Cardiac muscle cell (in vitro differentiated cells and primary cell): Measurements from ENCODE around the gene AMOTL2. TPM values are rescaled to one million over a fixed set of nuclear protein-coding genes. Genes with fewer than 3 reads are reported as not detected.
A peak's percentile ranks its signal among the peaks of the same experiment; 100 is the strongest.

Experiments used
- DNase-seq, 2 donors: peaks; one replicate each; pipeline versions ENCODE4 v3.0.0 to v3.0.0-alpha.2; 2010 to 2017; ENCODE audit warnings: low read depth in 1 of 2, low spot score in 1 of 2
- H3K27ac ChIP-seq: fragments of 200-600 bp; sonication (generic); 2 replicates; pipeline ENCODE4 v1.5.1; 2016
- H3K27me3 ChIP-seq: fragments of 200-600 bp; sonication (generic); 2 replicates; pipeline ENCODE4 v1.6.0; 2016; ENCODE audit warnings: control low read depth
- H3K36me3 ChIP-seq: fragments of 200-600 bp; sonication (generic); 2 replicates; pipeline ENCODE4 v1.5.1; 2016; ENCODE audit warnings: control low read depth
- H3K4me1 ChIP-seq: fragments of 200-600 bp; sonication (generic); 2 replicates; pipeline ENCODE4 v1.8.1; 2017; ENCODE audit warnings: low read depth, mild to moderate bottlenecking, mixed run types
- H3K4me3 ChIP-seq: fragments of 200-600 bp; sonication (generic); 2 replicates; pipeline ENCODE4 v1.5.1; 2016; ENCODE audit warnings: mild to moderate bottlenecking
- H3K9me3 ChIP-seq: fragments of 200-600 bp; sonication (generic); 2 replicates; pipeline ENCODE4 v1.5.1; 2017; ENCODE audit warnings: low read depth, mild to moderate bottlenecking, control low read depth
- polyA plus RNA-seq: library from polyadenylated mRNA; unstranded; fragments of >200 nt; fragmentation: Nextera tagmentation; extraction: Ambion mirVana; gene quantifications from 2 replicates; pipeline ENCODE4 v1.2.1, GENCODE V29; 2016
- total RNA-seq: library from RNA; depleted of rRNA; stranded (reverse); fragments of >200 nt; gene quantifications from 2 replicates; pipeline ENCODE4 v1.2.3, GENCODE V29; 2016
- TF ChIP-seq, protein P1 (sequence below): IDR thresholded peaks from 2 replicates; pipeline ENCODE4 v1.5.1; 2012; ENCODE audit warnings: low read depth, mild to moderate bottlenecking, low read length

The AMOTL2 gene
- total and polyA plus RNA-seq, 2 experiments from 2014 or later = 32.1 to 103 TPM

DNA sequence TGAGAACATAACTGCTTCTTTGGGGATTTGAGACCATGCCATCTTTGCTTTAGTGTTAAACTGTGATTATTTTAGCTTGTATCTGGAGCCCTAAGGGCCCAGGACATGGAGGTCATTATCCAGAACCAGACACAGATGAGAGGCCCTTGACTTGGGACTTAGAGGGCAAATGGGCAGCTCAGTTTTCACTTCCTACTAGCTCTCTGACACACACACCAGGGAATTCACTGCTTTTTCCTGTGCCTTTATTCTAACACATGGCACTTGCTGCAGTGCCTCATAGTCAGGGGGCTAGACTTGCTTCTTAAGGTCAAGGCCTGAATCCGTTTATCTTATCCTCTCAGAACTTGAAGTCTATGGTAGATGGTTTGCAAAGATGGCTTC is 33.3 kb downstream of the AMOTL2 start:
- TF ChIP-seq, protein P1, sequence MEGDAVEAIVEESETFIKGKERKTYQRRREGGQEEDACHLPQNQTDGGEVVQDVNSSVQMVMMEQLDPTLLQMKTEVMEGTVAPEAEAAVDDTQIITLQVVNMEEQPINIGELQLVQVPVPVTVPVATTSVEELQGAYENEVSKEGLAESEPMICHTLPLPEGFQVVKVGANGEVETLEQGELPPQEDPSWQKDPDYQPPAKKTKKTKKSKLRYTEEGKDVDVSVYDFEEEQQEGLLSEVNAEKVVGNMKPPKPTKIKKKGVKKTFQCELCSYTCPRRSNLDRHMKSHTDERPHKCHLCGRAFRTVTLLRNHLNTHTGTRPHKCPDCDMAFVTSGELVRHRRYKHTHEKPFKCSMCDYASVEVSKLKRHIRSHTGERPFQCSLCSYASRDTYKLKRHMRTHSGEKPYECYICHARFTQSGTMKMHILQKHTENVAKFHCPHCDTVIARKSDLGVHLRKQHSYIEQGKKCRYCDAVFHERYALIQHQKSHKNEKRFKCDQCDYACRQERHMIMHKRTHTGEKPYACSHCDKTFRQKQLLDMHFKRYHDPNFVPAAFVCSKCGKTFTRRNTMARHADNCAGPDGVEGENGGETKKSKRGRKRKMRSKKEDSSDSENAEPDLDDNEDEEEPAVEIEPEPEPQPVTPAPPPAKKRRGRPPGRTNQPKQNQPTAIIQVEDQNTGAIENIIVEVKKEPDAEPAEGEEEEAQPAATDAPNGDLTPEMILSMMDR = no peak
- Histone ChIP-seq H3K9me3 (no peaks in the 10 kb centered on the region), H3K4me3 (no peak overlapping the region), H3K27me3 (no peaks in the 10 kb centered on the region), H3K4me1 (peaks cover 6% of the 10 kb centered on the region), H3K36me3 (no peaks in the 10 kb centered on the region), H3K27ac (no peak overlapping the region)
- no peak for DNase-seq

DNA sequence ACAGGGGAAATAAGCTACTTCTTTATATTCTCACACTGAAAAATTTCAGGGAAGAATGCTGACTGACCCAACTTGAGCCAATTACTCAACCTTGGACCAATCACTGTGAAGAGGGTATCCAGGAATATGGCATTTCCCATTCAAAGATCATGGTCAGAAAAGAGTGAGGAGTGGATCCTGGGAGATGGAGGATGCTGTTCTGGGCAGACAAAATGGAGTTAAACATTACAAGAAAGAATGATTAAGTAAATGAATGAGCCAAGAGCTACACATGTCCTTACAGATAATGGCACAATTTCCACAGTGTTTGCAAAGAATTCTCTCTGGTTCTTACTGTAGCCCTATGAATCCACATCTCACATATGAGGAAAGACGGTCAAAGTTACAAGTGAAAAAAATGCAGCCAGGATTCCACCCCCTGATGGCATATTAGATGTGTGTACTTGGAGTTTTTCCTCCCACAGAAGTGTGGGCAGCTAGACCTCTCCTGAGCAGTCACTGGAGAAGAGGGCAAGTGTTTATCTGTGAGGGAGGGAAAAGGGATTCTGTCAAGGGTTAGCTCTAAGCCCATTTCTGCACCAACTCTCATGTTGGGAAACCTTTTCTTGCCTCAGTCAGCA is 33.8 kb downstream of the AMOTL2 start:
- Histone ChIP-seq H3K4me1 (peaks cover 6% of the 10 kb centered on the region), H3K27me3 (no peaks in the 10 kb centered on the region), H3K36me3 (no peaks in the 10 kb centered on the region), H3K9me3 (no peaks in the 10 kb centered on the region), H3K27ac (no peak overlapping the region), H3K4me3 (no peak overlapping the region)
- peak in 1 of 2 donors; percentile 53 for DNase-seq
- TF ChIP-seq, protein P1 = no peak

DNA sequence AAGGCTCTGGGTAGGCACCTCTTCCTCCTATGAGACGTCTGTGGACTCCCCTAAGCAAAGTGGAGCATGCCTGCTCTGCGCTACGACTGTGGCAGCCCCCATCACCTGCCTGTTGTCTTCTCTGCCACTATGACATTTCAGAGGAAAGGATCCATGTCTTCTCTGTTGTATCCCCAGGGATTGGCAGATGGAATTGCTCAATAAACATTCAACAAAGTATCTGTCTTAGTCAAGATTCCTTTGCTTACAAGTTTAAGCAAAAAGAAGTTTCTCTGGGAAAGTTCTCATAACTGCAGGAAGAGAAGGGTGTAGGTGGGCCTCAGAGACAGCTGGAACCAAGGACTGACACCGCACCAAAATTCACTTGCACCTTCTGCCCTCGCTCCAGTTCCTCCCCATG is 34.3 kb downstream of the AMOTL2 start:
- Histone ChIP-seq H3K36me3 (no peaks in the 10 kb centered on the region), H3K4me3 (no peak overlapping the region), H3K27ac (no peak overlapping the region), H3K9me3 (no peaks in the 10 kb centered on the region), H3K27me3 (no peaks in the 10 kb centered on the region), H3K4me1 (peaks cover 6% of the 10 kb centered on the region)
- no peak for DNase-seq
- TF ChIP-seq, protein P1 = no peak

DNA sequence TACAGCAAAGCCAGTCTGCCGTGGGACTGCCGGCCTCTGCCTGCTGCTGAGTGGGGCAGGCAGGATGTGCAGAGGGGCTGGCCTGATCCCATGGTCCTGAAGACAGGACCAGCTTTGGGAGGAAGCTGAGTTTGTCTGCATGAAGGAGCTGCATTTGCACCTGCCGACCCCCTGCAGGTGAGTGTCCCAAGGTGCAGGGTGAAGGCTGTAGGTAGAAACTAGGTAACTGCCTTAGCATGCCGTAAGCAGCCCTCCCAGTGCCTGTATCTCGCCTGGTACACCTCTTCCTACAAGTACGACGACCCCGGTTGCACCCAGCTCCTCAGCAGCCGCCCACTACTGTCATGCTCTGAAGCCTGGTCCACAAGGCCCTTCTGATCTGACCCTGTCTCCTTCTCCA is 34.9 kb downstream of the AMOTL2 start:
- Histone ChIP-seq H3K36me3 (no peaks in the 10 kb centered on the region), H3K27ac (no peak overlapping the region), H3K9me3 (no peaks in the 10 kb centered on the region), H3K4me1 (peaks cover 6% of the 10 kb centered on the region), H3K27me3 (no peaks in the 10 kb centered on the region), H3K4me3 (no peak overlapping the region)
- TF ChIP-seq, protein P1 = no peak
- no peak for DNase-seq

DNA sequence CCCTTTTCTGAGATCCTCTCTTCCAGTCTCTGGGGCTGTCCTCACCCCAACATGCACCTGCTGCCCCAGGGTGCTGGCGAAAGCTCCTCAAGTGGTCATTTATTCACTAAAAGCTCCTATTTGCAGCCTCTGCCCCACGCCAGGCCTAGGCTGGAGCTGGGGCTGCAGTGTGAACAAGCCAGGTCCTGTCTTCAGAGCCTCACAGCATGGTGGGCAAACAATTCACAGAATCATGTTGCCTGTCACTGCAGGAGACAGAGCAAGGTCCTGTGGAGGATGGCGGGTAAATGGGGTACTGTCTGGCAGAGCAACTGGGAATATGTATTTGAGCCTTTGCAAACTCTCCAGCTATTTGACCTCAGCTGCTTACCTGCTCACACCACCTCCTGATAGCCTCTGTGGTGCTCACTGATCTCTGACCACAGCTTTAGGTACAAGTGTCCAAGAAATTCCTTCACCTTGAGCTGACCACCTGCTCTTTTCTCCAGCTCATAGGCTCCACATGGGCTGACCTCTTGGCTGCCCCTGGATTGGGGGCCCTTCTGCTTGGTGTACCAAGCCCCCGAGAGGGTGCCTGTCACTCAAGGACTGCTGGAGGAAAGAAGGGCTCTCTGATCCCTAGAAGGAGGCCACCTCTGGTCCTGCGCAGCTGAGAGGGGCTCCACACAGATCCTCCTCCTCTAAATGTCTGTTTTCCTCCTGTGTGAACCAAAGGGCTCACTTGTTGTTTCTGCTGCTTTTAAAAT is 35.6 kb downstream of the AMOTL2 start:
- TF ChIP-seq, protein P1 = no peak
- Histone ChIP-seq H3K4me1 (peaks cover 10% of the 10 kb centered on the region), H3K27me3 (no peaks in the 10 kb centered on the region), H3K4me3 (no peak overlapping the region), H3K9me3 (no peaks in the 10 kb centered on the region), H3K36me3 (no peaks in the 10 kb centered on the region), H3K27ac (no peak overlapping the region)
- DNase-seq = no peak
